ENCODE results near the gene APEH. TPM values are rescaled to one million over a fixed set of nuclear protein-coding genes. Genes with fewer than 3 reads are reported as not detected.
A peak's percentile ranks its signal among the peaks of the same experiment; 100 is the strongest.

APEH gene
- polyA plus RNA-seq, 2 of the 4 experiments (the other 2 are of a cell fraction): 60.8 to 64.9 TPM

DNA sequence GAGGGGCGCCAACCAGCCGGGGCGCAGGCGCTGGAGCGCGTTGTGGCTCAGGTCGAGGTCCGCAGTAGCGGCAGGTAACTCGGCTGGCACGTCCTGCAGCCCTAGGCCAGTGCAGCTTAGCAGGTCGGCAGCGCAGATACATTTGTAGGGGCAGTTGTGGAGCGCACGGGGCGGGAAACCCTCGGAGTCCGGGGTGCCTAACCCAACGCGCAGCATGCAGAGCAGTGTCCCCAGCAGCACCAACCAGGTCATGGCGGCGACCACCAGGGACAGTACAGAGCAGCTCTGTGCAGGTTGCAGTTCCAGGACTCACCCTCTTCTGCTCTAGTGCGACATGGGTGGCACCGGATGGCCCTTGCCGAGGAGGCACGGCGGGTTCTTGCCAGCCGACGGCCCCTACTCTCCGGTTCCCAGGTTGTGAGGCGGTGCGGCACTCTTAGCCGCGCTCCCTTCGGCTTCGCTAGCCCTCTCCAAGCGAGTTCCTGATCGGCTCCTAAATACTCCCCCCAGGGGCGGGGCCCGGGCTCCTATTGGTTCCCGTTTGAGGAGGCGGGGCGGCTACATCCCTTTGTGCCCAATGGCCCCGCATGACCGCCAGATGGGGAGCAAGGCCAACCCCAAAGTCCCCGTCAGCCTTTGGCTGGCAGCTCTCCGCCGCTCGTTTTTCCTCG lies 45.2 kb downstream of the APEH start, which contains the start of gene AMIGO3:
Gene AMIGO3 (minus strand): TSS at position 471 of the 671 bp plus-strand sequence. CDS start 219 bp downstream, at position 252.
- FAIRE-seq (no peak), DNase-seq (ENCODE audit: low read depth in 1 of 2, low spot score in 1 of 2) (peak; percentile 82 to 96), ATAC-seq (peak; percentile 63 to 77)
- H3K4me3 ChIP-seq: peak within 1 kb of the TSS; percentile 34; the same call in 2 of the 3 replicates
- peak within 1 kb of the TSS in 1 of 2 experiments; percentile 79; a peak in 3 of 6 replicates for H3K27ac ChIP-seq
- 70% methylated on average over 15 of the region's 50 CpGs for WGBS (ENCODE audit: missing lambda C conversion rate)
- CTCF ChIA-PET: interaction anchor here (1.1 to 3.7 kb wide), 4 partner anchors 11 to 120 kb away, joined by 4 to 24 read pairs (median 11); no protein-coding TSS in a partner anchor
- H3K4me1 ChIP-seq: peaks cover 8% of the 10 kb centered on the region
- no peaks in the 10 kb centered on the region for H3K9me3 ChIP-seq
- POLR2A ChIA-PET: no interaction called here
- peak within 1 kb of the TSS; percentile 84 for H3K4me2 ChIP-seq
- TF ChIP-seq, protein P1, sequence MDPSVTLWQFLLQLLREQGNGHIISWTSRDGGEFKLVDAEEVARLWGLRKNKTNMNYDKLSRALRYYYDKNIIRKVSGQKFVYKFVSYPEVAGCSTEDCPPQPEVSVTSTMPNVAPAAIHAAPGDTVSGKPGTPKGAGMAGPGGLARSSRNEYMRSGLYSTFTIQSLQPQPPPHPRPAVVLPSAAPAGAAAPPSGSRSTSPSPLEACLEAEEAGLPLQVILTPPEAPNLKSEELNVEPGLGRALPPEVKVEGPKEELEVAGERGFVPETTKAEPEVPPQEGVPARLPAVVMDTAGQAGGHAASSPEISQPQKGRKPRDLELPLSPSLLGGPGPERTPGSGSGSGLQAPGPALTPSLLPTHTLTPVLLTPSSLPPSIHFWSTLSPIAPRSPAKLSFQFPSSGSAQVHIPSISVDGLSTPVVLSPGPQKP (IDR thresholded peaks at IDR 0.05; ENCODE audit: low read depth, low read length): no peak
- TF ChIP-seq HEYL (CRISPR knock-in tag; IDR thresholded peaks at IDR 0.05) (no peak), ESRRA (IDR thresholded peaks at IDR 0.05; ENCODE audit: borderline replicate concordance, low read length) (no peak), BCL3 (IDR thresholded peaks at IDR 0.05) (no peak; the same call in 2 of the 3 replicates), PBX3 (IDR thresholded peaks at IDR 0.05) (peak; percentile 65), CHD4 (IDR thresholded peaks at IDR 0.05; ENCODE audit: borderline replicate concordance) (no peak), NR3C1 (IDR thresholded peaks at IDR 0.05) (no peak), CBX8 (IDR thresholded peaks at IDR 0.05) (no peak), RCOR1 (IDR thresholded peaks at IDR 0.05; ENCODE audit: low read depth, low read length) (no peak), FOSL2 (IDR thresholded peaks at IDR 0.05) (no peak), FOSL2 (CRISPR knock-in tag; IDR thresholded peaks at IDR 0.05) (no peak), ZNF302 (CRISPR knock-in tag; IDR thresholded peaks at IDR 0.05) (no peak), JUN (IDR thresholded peaks at IDR 0.05) (peak in 1 of 2 experiments; percentile 47; a peak in 2 of 5 replicates), HOXB13 (CRISPR knock-in tag; IDR thresholded peaks at IDR 0.05; ENCODE audit: low read depth) (no peak), POLR2AphosphoS2 (conservative IDR thresholded peaks at IDR 0.05; ENCODE audit: low read length) (no peak), BHLHE40 (IDR thresholded peaks at IDR 0.05; ENCODE audit: low read depth, low read length) (no peak), RFX5 (IDR thresholded peaks at IDR 0.05) (no peak), NFE2L2 (conservative IDR thresholded peaks at IDR 0.05; ENCODE audit: low read length) (no peak), CEBPB (IDR thresholded peaks at IDR 0.05) (no peak), NPAS2 (CRISPR knock-in tag; IDR thresholded peaks at IDR 0.05; ENCODE audit: borderline replicate concordance) (no peak), POLR2A (IDR thresholded peaks at IDR 0.05; ENCODE audit: low read length) (peak; percentile 63), REST (IDR thresholded peaks at IDR 0.05) (no peak)
- TF ChIP-seq, protein P2, sequence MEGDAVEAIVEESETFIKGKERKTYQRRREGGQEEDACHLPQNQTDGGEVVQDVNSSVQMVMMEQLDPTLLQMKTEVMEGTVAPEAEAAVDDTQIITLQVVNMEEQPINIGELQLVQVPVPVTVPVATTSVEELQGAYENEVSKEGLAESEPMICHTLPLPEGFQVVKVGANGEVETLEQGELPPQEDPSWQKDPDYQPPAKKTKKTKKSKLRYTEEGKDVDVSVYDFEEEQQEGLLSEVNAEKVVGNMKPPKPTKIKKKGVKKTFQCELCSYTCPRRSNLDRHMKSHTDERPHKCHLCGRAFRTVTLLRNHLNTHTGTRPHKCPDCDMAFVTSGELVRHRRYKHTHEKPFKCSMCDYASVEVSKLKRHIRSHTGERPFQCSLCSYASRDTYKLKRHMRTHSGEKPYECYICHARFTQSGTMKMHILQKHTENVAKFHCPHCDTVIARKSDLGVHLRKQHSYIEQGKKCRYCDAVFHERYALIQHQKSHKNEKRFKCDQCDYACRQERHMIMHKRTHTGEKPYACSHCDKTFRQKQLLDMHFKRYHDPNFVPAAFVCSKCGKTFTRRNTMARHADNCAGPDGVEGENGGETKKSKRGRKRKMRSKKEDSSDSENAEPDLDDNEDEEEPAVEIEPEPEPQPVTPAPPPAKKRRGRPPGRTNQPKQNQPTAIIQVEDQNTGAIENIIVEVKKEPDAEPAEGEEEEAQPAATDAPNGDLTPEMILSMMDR (IDR thresholded peaks at IDR 0.05): no peak
- TF ChIP-seq, protein P3, sequence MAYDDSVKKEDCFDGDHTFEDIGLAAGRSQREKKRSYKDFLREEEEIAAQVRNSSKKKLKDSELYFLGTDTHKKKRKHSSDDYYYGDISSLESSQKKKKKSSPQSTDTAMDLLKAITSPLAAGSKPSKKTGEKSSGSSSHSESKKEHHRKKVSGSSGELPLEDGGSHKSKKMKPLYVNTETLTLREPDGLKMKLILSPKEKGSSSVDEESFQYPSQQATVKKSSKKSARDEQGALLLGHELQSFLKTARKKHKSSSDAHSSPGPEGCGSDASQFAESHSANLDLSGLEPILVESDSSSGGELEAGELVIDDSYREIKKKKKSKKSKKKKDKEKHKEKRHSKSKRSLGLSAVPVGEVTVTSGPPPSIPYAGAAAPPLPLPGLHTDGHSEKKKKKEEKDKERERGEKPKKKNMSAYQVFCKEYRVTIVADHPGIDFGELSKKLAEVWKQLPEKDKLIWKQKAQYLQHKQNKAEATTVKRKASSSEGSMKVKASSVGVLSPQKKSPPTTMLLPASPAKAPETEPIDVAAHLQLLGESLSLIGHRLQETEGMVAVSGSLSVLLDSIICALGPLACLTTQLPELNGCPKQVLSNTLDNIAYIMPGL (CRISPR knock-in tag; IDR thresholded peaks at IDR 0.05; ENCODE audit: borderline replicate concordance): no peak
- TF ChIP-seq, protein P4, sequence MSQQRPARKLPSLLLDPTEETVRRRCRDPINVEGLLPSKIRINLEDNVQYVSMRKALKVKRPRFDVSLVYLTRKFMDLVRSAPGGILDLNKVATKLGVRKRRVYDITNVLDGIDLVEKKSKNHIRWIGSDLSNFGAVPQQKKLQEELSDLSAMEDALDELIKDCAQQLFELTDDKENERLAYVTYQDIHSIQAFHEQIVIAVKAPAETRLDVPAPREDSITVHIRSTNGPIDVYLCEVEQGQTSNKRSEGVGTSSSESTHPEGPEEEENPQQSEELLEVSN (IDR thresholded peaks at IDR 0.05; ENCODE audit: borderline replicate concordance, low read depth): no peak
- TF ChIP-seq, protein P5, sequence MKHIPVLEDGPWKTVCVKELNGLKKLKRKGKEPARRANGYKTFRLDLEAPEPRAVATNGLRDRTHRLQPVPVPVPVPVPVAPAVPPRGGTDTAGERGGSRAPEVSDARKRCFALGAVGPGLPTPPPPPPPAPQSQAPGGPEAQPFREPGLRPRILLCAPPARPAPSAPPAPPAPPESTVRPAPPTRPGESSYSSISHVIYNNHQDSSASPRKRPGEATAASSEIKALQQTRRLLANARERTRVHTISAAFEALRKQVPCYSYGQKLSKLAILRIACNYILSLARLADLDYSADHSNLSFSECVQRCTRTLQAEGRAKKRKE (CRISPR knock-in tag; IDR thresholded peaks at IDR 0.05; ENCODE audit: low read depth): no peak

Measured in A549 (cell line).